AG09309 (cell line): ENCODE measurements around the gene SH3GL2.

Experiments used
- DNase-seq: peaks from one replicate; pipeline ENCODE4 v3.0.0-alpha.2; 2010; ENCODE audit warnings: low read depth
- H3K4me3 ChIP-seq: 2 replicates; pipeline ENCODE4 v1.5.1; 2011; ENCODE audit warnings: mild to moderate bottlenecking, low read depth, low read length, moderate library complexity; ENCODE audit not compliant: control insufficient read depth
- TF ChIP-seq, protein P1 (sequence below): IDR thresholded peaks from 2 replicates; pipeline ENCODE4 v1.5.1; 2011; ENCODE audit warnings: mild to moderate bottlenecking, low read depth, low read length, inconsistent platforms; ENCODE audit not compliant: insufficient read depth, control insufficient read depth; ENCODE audit errors: missing control alignments

SH3GL2 gene

DNA sequence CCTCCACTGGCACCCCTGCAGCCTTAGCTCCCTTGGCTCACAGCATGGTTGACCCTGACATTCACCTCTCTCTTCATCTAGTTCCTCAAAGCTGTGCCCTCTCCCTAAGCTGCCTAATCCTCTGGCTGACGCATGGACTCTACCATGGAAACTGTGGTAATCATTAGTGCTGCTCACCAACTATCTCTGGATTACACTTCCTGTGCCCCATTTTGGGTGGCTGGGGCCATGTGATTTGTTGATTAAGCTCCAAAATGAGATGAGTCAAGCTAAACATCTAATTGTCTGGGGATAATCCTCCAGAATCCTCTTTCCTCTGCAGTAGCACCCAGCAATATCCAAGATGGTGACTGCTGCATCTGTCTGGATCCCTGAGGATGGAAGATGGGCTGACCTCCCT is 264.4 kb downstream of the SH3GL2 start:
- TF ChIP-seq, protein P1, sequence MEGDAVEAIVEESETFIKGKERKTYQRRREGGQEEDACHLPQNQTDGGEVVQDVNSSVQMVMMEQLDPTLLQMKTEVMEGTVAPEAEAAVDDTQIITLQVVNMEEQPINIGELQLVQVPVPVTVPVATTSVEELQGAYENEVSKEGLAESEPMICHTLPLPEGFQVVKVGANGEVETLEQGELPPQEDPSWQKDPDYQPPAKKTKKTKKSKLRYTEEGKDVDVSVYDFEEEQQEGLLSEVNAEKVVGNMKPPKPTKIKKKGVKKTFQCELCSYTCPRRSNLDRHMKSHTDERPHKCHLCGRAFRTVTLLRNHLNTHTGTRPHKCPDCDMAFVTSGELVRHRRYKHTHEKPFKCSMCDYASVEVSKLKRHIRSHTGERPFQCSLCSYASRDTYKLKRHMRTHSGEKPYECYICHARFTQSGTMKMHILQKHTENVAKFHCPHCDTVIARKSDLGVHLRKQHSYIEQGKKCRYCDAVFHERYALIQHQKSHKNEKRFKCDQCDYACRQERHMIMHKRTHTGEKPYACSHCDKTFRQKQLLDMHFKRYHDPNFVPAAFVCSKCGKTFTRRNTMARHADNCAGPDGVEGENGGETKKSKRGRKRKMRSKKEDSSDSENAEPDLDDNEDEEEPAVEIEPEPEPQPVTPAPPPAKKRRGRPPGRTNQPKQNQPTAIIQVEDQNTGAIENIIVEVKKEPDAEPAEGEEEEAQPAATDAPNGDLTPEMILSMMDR, result no peak

More for the DNA sequence above, 264.4 kb downstream of the SH3GL2 start:
- H3K4me3 ChIP-seq, result no peak overlapping the region
- no peak for DNase-seq
